ENCODE results near the gene MRAS. TPM values are rescaled to one million over a fixed set of nuclear protein-coding genes. Genes with fewer than 3 reads are reported as not detected.
"Not testable (repeated sequence)": the region's sequence is repeated elsewhere in the genome, so short reads cannot be mapped to it uniquely, and the experiment has no call there.

MRAS gene
- total RNA-seq, 1 donor from 2014 or later = 79.4 TPM

DNA sequence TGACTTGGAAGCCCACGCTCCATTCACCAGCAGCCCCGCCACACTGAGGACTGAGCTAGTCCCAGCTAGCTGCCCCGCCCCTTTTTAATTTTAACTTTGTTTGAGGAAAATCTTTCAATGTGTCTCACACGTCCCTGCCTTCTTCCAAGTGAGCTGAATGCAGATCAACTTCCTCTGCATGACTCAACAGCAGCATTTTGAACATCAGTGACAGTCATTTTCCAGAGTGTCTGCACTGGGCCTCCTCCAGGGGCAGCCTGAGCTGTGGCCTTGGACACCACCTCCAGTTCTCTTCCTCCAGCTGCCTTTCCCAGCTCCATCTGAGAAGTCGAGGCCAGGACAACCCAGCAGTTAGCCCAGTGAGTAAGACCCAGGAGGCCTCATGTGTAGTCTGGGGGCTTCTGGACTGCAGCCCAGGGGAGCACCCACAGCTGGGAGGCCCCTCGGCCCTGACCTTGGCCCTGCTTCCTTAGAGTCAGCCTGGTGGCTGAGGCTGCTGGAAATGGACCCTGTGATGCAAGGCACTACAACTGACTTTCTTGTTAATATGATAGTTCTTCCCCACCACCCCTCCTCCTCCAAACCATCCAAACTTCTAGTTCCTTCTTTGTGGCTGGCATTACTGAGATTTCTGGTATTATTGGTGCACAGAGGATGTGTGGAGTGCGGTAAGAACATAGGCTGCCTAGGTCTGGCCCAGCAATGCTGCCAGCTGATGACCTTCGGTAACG, 64.6 kb downstream of the MRAS start:
- TF ChIP-seq, protein P1, sequence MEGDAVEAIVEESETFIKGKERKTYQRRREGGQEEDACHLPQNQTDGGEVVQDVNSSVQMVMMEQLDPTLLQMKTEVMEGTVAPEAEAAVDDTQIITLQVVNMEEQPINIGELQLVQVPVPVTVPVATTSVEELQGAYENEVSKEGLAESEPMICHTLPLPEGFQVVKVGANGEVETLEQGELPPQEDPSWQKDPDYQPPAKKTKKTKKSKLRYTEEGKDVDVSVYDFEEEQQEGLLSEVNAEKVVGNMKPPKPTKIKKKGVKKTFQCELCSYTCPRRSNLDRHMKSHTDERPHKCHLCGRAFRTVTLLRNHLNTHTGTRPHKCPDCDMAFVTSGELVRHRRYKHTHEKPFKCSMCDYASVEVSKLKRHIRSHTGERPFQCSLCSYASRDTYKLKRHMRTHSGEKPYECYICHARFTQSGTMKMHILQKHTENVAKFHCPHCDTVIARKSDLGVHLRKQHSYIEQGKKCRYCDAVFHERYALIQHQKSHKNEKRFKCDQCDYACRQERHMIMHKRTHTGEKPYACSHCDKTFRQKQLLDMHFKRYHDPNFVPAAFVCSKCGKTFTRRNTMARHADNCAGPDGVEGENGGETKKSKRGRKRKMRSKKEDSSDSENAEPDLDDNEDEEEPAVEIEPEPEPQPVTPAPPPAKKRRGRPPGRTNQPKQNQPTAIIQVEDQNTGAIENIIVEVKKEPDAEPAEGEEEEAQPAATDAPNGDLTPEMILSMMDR (IDR thresholded peaks at IDR 0.05) = no peak
- intact Hi-C loops (cut with DNase I) = no loop called here
- no peaks in the 10 kb centered on the region for H3K27me3 ChIP-seq
- no peaks in the 10 kb centered on the region for H3K36me3 ChIP-seq
- H3K27ac ChIP-seq = no peak overlapping the region
- H3K4me1 ChIP-seq = peaks cover 4% of the 10 kb centered on the region
- DNase-seq (no peak), ATAC-seq (peak; percentile 57)
- H3K4me3 ChIP-seq = no peak overlapping the region
- H3K9me3 ChIP-seq = no peaks in the 10 kb centered on the region

DNA sequence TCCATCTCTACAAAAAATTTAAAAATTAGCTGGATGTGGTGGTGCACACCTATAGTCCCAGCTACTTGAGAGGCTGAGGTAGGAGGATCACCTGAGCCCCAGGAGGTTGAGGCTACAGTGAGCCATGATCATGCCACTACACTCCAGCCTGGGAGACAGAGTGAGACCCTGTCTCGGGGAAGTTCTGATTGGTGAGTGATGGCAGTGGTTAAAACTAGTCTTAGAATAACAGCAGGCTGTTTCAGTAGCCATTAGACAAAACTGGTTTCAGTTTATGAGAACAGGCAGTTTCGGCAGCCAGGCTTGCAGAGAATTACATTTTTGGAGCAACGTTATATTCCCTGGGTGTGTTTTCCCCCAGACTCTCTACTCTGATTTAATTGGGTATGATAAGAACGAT, 67.9 kb downstream of the MRAS start:
- H3K27me3 ChIP-seq; H3K27ac ChIP-seq; intact Hi-C loops (cut with DNase I); DNase-seq; H3K36me3 ChIP-seq; ATAC-seq; H3K4me3 ChIP-seq; H3K4me1 ChIP-seq; H3K9me3 ChIP-seq: not testable (repeated sequence)

- peak; percentile 96 for ATAC-seq
- intact Hi-C loops (cut with DNase I) = no loop called here
- H3K36me3 ChIP-seq = no peaks in the 10 kb centered on the region
- peak; percentile 85 for DNase-seq
- H3K9me3 ChIP-seq = no peaks in the 10 kb centered on the region
- TF ChIP-seq, protein P1 (IDR thresholded peaks at IDR 0.05) = peak; percentile 96
- H3K4me1 ChIP-seq = peaks cover 4% of the 10 kb centered on the region
- H3K27ac ChIP-seq = no peak overlapping the region
- H3K27me3 ChIP-seq = no peaks in the 10 kb centered on the region
- no peak overlapping the region for H3K4me3 ChIP-seq
These were observed 69.2 kb downstream of the MRAS start for GRCh38 chr3:138417559-138417982.

GRCh38 chr3:138418601-138419206, 70.3 kb downstream of the MRAS start:
- no peak overlapping the region for H3K27ac ChIP-seq
- H3K9me3 ChIP-seq = no peaks in the 10 kb centered on the region
- H3K4me1 ChIP-seq = peaks cover 4% of the 10 kb centered on the region
- TF ChIP-seq, protein P1 (IDR thresholded peaks at IDR 0.05) = no peak
- intact Hi-C loops (cut with DNase I) = no loop called here
- no peaks in the 10 kb centered on the region for H3K27me3 ChIP-seq
- no peak overlapping the region for H3K4me3 ChIP-seq
- H3K36me3 ChIP-seq = no peaks in the 10 kb centered on the region
- DNase-seq = no peak
- ATAC-seq = no peak

DNA sequence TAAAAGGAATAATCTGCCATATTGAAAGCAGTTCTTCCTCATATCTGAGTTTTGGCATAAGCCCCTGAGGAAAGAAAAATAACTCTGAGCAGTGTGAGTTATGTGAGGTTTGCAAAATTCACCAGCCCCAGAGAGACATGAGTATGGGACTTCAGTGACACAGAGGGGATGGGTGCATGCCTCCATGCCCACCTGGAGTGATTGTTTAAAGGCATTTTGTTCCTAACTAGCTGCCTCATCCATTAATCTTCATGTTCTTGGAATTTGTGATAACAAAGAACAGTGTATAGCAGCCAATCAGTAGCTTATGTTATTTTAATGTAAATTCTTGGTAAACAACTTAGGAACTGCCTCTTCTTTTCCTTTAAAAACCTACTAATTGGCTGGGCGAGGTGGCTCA, 74.9 kb downstream of the MRAS start:
- H3K27ac ChIP-seq = no peak overlapping the region
- intact Hi-C loops (cut with DNase I) = no loop called here
- H3K9me3 ChIP-seq = no peaks in the 10 kb centered on the region
- no peaks in the 10 kb centered on the region for H3K27me3 ChIP-seq
- no peak overlapping the region for H3K4me3 ChIP-seq
- H3K4me1 ChIP-seq = no peaks in the 10 kb centered on the region
- TF ChIP-seq, protein P1 (IDR thresholded peaks at IDR 0.05) = no peak
- DNase-seq = no peak
- no peaks in the 10 kb centered on the region for H3K36me3 ChIP-seq
- no peak for ATAC-seq

DNA sequence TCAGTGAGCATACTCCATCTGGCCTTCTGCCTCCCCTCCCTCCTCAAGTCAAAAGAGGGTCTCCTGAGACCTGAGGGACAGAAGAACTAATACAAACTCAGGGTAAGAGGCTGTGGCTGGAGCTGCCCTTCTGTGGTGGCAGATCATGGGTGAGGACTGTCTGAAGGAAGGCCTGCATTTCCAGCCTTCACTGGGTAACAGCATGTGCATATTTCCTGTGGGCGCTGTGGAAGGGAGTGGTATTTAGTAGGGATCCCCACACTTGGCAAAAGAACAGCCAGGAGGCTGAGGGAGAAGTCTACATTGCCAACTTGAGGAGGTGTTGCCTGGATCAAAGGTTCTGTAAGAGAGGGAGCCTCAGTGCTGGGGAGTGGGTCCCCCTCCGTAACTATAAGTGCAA, 75.9 kb downstream of the MRAS start:
- Histone ChIP-seq H3K27me3 (no peaks in the 10 kb centered on the region), H3K9me3 (no peaks in the 10 kb centered on the region), H3K4me3 (no peak overlapping the region), H3K27ac (no peak overlapping the region), H3K36me3 (no peaks in the 10 kb centered on the region), H3K4me1 (no peaks in the 10 kb centered on the region)
- peak; percentile 34 for ATAC-seq
- intact Hi-C loops (cut with DNase I) = no loop called here
- TF ChIP-seq, protein P1 (IDR thresholded peaks at IDR 0.05) = no peak
- no peak for DNase-seq
